Gastroesophageal sphincter (tissue), 4 donors: ENCODE results near the gene CTTNBP2. TPM values are rescaled to one million over a fixed set of nuclear protein-coding genes. Genes with fewer than 3 reads are reported as not detected.

ENCODE experiments used
- ATAC-seq: fragments of 150-250 bp; one replicate; pipeline ENCODE4 v1.9.1; 2016; ENCODE audit warnings: mild to moderate bottlenecking, moderate library complexity
- H3K27ac ChIP-seq, 4 donors: fragments of 200-600 bp; sonication (generic) in 3 of 4; 1 replicate in 3 of 4; 2 replicates in 1 of 4; pipeline ENCODE4 v1.5.1; 2016 to 2019
- H3K27me3 ChIP-seq: fragments of 200-600 bp; sonication (generic); one replicate; pipeline ENCODE4 v1.5.1; 2019
- H3K36me3 ChIP-seq, 2 donors: fragments of 200-600 bp; sonication (generic); one replicate each; pipeline ENCODE4 v1.5.1; 2019; ENCODE audit warnings: control low read depth in 1 of 2
- H3K4me1 ChIP-seq, 3 donors: fragments of 200-600 bp; sonication (generic); 1 replicate in 2 of 3; 2 replicates in 1 of 3; pipeline ENCODE4 v1.5.1; 2016 to 2019; ENCODE audit warnings: control low read depth in 2 of 3
- H3K4me3 ChIP-seq, 2 donors: fragments of 200-600 bp; sonication (generic); one replicate each; pipeline ENCODE4 v1.5.1; 2019; ENCODE audit warnings: mild to moderate bottlenecking in 1 of 2, moderate library complexity in 1 of 2
- H3K9me3 ChIP-seq, 3 donors: fragments of 200-600 bp; sonication (generic); one replicate each; pipeline ENCODE4 v1.5.1; 2017 to 2019; ENCODE audit warnings: control low read depth in 2 of 3
- CTCF ChIP-seq, 4 experiments: fragments of 200-600 bp in 2 of 4; fragments of 450-650 bp in 2 of 4; sonication (generic) in 1 of 4; IDR thresholded peaks; one replicate each; pipeline ENCODE4 v1.5.1; 2017 to 2019; ENCODE audit warnings: antibody characterized with exemption in 4 of 4, mild to moderate bottlenecking in 2 of 4, moderate library complexity in 2 of 4
- EP300 ChIP-seq: sonication (generic); formaldehyde crosslinking; IDR thresholded peaks from one replicate; pipeline ENCODE4 v1.6.1; 2017; ENCODE audit warnings: antibody characterized with exemption, mild to moderate bottlenecking
- POLR2A ChIP-seq, 2 donors: fragments of 450-650 bp; IDR thresholded peaks; one replicate each; pipeline ENCODE4 v1.6.1; 2017; ENCODE audit warnings: antibody characterized with exemption in 2 of 2, mild to moderate bottlenecking in 2 of 2, moderate library complexity in 1 of 2
- POLR2AphosphoS5 ChIP-seq: sonication (generic); formaldehyde crosslinking; IDR thresholded peaks from one replicate; pipeline ENCODE4 v1.6.1; 2017; ENCODE audit warnings: antibody characterized with exemption
- WGBS, 2 donors: methylation state at CpG; one replicate each; pipeline ENCODE4 v1.1.5; 2018; ENCODE audit warnings: low coverage in 1 of 2; 5-methylcytosine and 5-hydroxymethylcytosine counted together
- total RNA-seq, 4 donors: library from RNA; depleted of rRNA; stranded (reverse); fragments of >200 nt; gene quantifications; one replicate each; pipeline ENCODE4 v1.1.0, GENCODE V29; 2016

The CTTNBP2 gene
- total RNA-seq, 4 donors from 2014 or later, result 6.1 to 17.4 (median 13.8) TPM

DNA sequence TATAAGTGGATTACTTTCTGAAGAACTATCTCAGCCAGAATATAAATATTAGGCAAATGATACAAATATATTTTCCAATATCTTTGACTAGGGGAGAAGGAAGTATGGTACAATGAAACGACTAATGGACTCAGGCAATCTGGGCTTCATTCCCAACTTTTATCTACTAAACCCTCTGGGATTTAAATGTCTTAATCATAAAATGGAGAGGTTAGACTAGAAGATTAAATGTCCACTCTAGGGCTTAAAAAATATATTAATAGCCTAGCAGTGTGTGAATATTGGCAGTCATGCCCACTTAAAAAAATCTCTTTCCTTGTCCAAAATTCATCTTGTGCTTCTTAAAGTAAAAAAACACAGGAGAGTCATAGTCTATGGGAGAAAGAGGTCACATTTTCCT, 98.3 kb downstream of the CTTNBP2 start:
- no peaks in the 10 kb centered on the region for H3K9me3 ChIP-seq
- H3K27me3 ChIP-seq, result no peaks in the 10 kb centered on the region
- peaks cover 0 to 24% (median 0%) of the 10 kb centered on the region in 3 donors for H3K4me1 ChIP-seq
- TF ChIP-seq POLR2AphosphoS5 (no peak), EP300 (no peak), POLR2A (IDR thresholded peaks at IDR 0.05) (no peak), CTCF (IDR thresholded peaks at IDR 0.05) (no peak)
- H3K27ac ChIP-seq, result no peak overlapping the region
- ATAC-seq, result no peak
- H3K36me3 ChIP-seq, result peaks cover 0 to 20% of the 10 kb centered on the region in 2 donors
- H3K4me3 ChIP-seq, result no peak overlapping the region
- 0 to 57% methylated on average over 1 of the region's 1 CpG for WGBS, 2 donors

DNA sequence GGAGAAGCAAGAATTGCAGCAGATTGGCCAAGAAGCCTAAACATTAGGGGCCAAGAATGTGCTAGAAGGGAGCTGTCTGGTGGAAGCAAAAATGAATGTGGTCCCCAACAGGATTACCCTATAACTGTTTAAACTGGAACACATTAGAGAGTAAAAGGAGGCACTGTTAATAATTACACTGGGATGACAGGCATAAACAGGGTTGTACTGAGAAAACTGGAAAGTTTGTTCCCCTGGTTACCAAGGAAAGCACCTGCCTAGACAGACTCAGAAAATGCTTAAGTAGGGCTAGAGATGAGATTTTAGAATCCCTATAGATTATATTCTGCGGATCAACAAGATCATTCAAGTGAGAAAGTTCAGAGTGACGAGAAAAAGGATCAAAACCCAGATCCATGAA, 100.8 kb downstream of the CTTNBP2 start:
- no peak overlapping the region for H3K27ac ChIP-seq
- 72 to 100% methylated on average over 2 of the region's 2 CpGs for WGBS, 2 donors

GRCh38 chr7:117771756-117772155, 101.5 kb downstream of the CTTNBP2 start:
- no peaks in the 10 kb centered on the region for H3K27me3 ChIP-seq
- ATAC-seq, result no peak
- H3K9me3 ChIP-seq, result no peaks in the 10 kb centered on the region
- 74 to 82% methylated on average over 2 to 4 of the region's 4 CpGs for WGBS, 2 donors
- peaks cover 0 to 10% of the 10 kb centered on the region in 2 donors for H3K36me3 ChIP-seq
- H3K4me3 ChIP-seq, result no peak overlapping the region
- no peak overlapping the region for H3K27ac ChIP-seq
- H3K4me1 ChIP-seq, result peaks cover 0 to 17% (median 0%) of the 10 kb centered on the region in 3 donors
- TF ChIP-seq POLR2AphosphoS5 (no peak), EP300 (no peak), POLR2A (IDR thresholded peaks at IDR 0.05) (no peak), CTCF (IDR thresholded peaks at IDR 0.05) (no peak)

More for the DNA sequence above, 100.8 kb downstream of the CTTNBP2 start:
- Histone ChIP-seq H3K36me3 (peaks cover 0 to 17% of the 10 kb centered on the region in 2 donors), H3K27me3 (no peaks in the 10 kb centered on the region), H3K9me3 (no peaks in the 10 kb centered on the region), H3K4me3 (no peak overlapping the region), H3K4me1 (peaks cover 0 to 17% (median 0%) of the 10 kb centered on the region in 3 donors)
- TF ChIP-seq EP300 (no peak), CTCF (IDR thresholded peaks at IDR 0.05) (no peak), POLR2AphosphoS5 (no peak), POLR2A (IDR thresholded peaks at IDR 0.05) (no peak)
- no peak for ATAC-seq

DNA sequence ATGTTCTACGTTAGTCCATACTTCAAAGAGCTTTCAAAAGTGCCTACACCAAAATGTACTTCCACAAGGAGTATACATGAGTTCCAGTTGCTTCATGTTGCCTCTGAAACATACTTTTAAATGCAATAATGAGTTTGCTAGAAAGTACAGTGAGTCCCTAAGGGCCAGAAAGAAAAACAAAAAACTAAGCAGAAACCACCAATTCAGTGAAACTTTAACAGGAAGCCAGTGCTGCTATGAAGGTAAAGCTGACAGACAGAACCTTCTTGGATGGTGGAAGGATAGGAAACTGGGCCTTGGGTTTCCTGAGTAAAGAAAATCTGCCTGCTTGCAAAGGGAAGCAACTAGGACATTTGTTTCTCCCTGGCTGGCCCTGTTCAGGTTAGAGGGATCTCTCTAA, 104.2 kb downstream of the CTTNBP2 start:
- no peak for TF ChIP-seq CTCF (IDR thresholded peaks at IDR 0.05)
- TF ChIP-seq POLR2AphosphoS5, result no peak
- no peak for TF ChIP-seq POLR2A (IDR thresholded peaks at IDR 0.05)
- no peak for TF ChIP-seq EP300
- 83 to 100% methylated on average over 1 of the region's 1 CpG for whole genome bisulfite sequencing, 2 donors
- peaks cover 0 to 7% (median 0%) of the 10 kb centered on the region in 3 donors for H3K4me1 ChIP-seq
- peaks cover 0 to 3% of the 10 kb centered on the region in 2 donors for H3K36me3 ChIP-seq
- H3K27ac ChIP-seq, result no peak overlapping the region
- no peak overlapping the region for H3K4me3 ChIP-seq
- no peak for ATAC-seq
- H3K9me3 ChIP-seq, result no peaks in the 10 kb centered on the region
- no peaks in the 10 kb centered on the region for H3K27me3 ChIP-seq

GRCh38 chr7:117767951-117768350, 105.3 kb downstream of the CTTNBP2 start:
- no peak for ATAC-seq
- Histone ChIP-seq H3K27ac (no peak overlapping the region), H3K27me3 (no peaks in the 10 kb centered on the region), H3K4me1 (peaks cover 0 to 7% (median 0%) of the 10 kb centered on the region in 3 donors), H3K36me3 (no peaks in the 10 kb centered on the region), H3K9me3 (no peaks in the 10 kb centered on the region), H3K4me3 (no peak overlapping the region)
- TF ChIP-seq POLR2AphosphoS5 (no peak), POLR2A (IDR thresholded peaks at IDR 0.05) (no peak), EP300 (no peak), CTCF (IDR thresholded peaks at IDR 0.05) (no peak)
